Rectal smooth muscle tissue (tissue), 1 donor: ENCODE data around the gene EEF1A2.
A peak's percentile ranks its signal among the peaks of the same experiment; 100 is the strongest.
"Not testable (repeated sequence)": the region's sequence is repeated elsewhere in the genome, so short reads cannot be mapped to it uniquely, and the experiment has no call there.

Source experiments
- H3K27ac ChIP-seq: one replicate; pipeline ENCODE4 v1.7.0; 2013; ENCODE audit warnings: low read depth, low read length, inconsistent platforms
- H3K27me3 ChIP-seq: one replicate; pipeline ENCODE4 v1.7.0; 2013; ENCODE audit warnings: low read length; ENCODE audit not compliant: control insufficient read depth, insufficient read depth
- H3K36me3 ChIP-seq: one replicate; pipeline ENCODE4 v1.7.0; 2013; ENCODE audit warnings: low read length; ENCODE audit not compliant: control insufficient read depth, insufficient read depth
- H3K4me1 ChIP-seq: one replicate; pipeline ENCODE4 v1.7.0; 2013; ENCODE audit warnings: low read length; ENCODE audit not compliant: control insufficient read depth, insufficient read depth
- H3K4me3 ChIP-seq: one replicate; pipeline ENCODE4 v1.7.0; 2013; ENCODE audit warnings: low read length
- H3K9ac ChIP-seq: one replicate; pipeline ENCODE4 v1.7.0; 2013; ENCODE audit warnings: low read length

The EEF1A2 gene

GRCh38 chr20:63522981-63523611, 24.2 kb upstream of the EEF1A2 start:
- H3K4me1 ChIP-seq, result peaks cover 8% of the 10 kb centered on the region

DNA sequence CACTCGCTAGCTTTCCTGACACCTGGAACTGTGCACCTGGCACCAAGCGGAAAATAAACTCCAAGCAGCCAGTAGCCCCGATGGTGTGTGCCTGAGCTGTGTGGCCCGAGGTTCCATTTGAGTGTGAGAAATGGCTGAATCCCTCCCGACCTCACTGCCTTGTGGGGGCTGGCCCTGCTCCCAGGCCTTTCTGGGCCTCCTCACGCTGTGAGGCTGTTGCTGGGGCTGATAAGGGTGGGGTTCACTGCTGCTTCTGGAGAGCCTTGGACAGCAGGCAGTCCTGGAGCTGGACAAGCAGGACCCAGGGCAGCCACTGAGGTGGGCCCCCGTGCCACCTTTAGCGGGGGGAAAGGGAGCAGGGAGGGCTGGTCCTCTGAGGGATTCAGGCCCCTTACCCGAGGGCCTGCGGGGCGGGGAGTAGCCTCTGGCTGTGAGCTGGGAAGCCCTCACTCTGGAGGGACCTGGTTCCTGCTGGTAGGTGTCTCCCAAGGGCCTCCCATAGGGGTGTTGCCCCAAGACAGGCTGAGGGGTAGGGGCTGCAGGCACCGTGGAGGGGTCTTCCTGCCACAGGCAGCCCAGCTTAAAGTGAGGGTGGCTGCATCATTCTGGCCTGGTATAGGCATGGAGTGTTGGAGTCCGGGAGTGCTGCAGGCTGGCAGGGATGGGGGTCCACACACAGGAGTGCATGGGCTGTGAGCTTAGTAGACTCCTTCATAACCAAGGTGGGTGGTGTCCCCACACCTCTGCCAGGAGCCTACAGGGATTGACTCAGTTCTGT, 23.4 kb upstream of the EEF1A2 start:
- Histone ChIP-seq H3K27ac (no peak overlapping the region), H3K4me1 (peaks cover 8% of the 10 kb centered on the region), H3K27me3 (no peaks in the 10 kb centered on the region), H3K36me3 (peaks cover 7% of the 10 kb centered on the region), H3K4me3 (peak overlapping the region; percentile 57), H3K9ac (no peak overlapping the region)

More at GRCh38 chr20:63522981-63523611, 24.2 kb upstream of the EEF1A2 start:
- H3K27ac ChIP-seq, result no peak overlapping the region
- no peak overlapping the region for H3K9ac ChIP-seq
- no peaks in the 10 kb centered on the region for H3K27me3 ChIP-seq
- no peak overlapping the region for H3K4me3 ChIP-seq
- peaks cover 7% of the 10 kb centered on the region for H3K36me3 ChIP-seq

- Histone ChIP-seq H3K9ac (peak overlapping the region; percentile 91), H3K4me3 (peak overlapping the region; percentile 81), H3K27ac (peak overlapping the region; percentile 89), H3K36me3 (peaks cover 7% of the 10 kb centered on the region), H3K27me3 (no peaks in the 10 kb centered on the region), H3K4me1 (peaks cover 8% of the 10 kb centered on the region)
Observed at GRCh38 chr20:63521602-63522001, 22.7 kb upstream of the EEF1A2 start.

DNA sequence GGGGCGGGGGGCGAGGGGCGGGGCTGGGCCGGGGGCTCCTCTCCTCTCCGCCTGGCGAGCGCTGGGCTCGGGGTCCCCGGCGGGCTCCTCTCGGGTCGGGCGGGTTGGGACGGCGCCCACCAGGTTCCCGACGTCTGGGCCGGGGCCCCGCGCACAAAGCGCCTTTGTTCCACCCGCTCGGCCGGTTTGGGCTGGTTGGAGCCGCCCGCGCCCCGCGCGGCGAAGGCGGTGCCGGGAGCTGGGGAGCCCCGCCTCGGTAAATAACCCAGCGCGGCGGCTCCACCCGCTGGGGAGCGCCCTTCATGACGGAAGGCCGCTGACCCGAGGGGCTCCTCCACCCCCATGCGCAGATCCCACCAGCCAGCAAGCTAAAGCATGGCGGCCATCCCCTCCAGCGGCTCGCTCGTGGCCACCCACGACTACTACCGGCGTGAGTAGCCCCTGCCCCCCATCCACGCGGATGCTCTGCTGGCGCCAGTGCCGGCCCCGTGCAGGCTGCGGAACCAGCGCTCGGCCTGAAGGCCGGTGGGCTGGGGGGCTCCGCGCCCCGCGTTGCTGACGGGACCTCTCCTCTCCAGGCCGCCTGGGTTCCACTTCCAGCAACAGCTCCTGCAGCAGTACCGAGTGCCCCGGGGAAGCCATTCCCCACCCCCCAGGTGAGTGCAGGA, 22.2 kb upstream of the EEF1A2 start:
- H3K4me3 ChIP-seq, result peak overlapping the region; percentile 81
- peak overlapping the region; percentile 89 for H3K27ac ChIP-seq
- H3K4me1 ChIP-seq, result peaks cover 8% of the 10 kb centered on the region

DNA sequence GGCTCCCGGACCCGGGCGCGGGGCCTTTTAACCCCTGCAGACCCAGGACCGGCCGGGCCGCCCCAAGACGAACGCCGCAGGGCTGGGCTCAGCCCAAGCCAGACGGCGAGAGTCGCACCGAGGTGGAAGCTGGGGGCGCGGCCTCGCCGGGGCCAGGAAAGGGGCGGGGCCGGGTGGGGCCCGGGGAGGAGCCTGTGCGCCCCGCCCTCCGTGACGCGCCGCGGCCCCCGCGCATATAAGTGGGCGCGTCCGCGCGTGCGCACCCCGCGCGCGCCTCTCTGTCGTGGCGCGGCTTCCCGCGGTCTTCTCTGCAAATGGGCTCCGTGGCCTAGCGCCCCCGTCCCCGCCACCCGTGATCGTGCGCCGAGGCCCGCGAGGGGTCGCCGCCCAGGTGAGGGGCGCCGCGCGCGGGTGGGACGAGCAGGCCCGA, 21.6 kb upstream of the EEF1A2 start, which contains the start of gene PPDPF:
Gene PPDPF (plus strand): TSS at position 262 of the 430 bp plus-strand sequence. CDS start 544 bp downstream, outside the sequence.
- peak within 1 kb of the TSS; percentile 89 for H3K27ac ChIP-seq
- H3K36me3 ChIP-seq, result peaks cover 7% of the 10 kb centered on the region
- peaks cover 8% of the 10 kb centered on the region for H3K4me1 ChIP-seq
- H3K27me3 ChIP-seq, result no peaks in the 10 kb centered on the region
- H3K4me3 ChIP-seq, result peak within 1 kb of the TSS; percentile 81
- peak within 1 kb of the TSS; percentile 91 for H3K9ac ChIP-seq

More for the DNA sequence above, 22.2 kb upstream of the EEF1A2 start:
- peak overlapping the region; percentile 91 for H3K9ac ChIP-seq
- H3K27me3 ChIP-seq, result no peaks in the 10 kb centered on the region
- peaks cover 7% of the 10 kb centered on the region for H3K36me3 ChIP-seq

DNA sequence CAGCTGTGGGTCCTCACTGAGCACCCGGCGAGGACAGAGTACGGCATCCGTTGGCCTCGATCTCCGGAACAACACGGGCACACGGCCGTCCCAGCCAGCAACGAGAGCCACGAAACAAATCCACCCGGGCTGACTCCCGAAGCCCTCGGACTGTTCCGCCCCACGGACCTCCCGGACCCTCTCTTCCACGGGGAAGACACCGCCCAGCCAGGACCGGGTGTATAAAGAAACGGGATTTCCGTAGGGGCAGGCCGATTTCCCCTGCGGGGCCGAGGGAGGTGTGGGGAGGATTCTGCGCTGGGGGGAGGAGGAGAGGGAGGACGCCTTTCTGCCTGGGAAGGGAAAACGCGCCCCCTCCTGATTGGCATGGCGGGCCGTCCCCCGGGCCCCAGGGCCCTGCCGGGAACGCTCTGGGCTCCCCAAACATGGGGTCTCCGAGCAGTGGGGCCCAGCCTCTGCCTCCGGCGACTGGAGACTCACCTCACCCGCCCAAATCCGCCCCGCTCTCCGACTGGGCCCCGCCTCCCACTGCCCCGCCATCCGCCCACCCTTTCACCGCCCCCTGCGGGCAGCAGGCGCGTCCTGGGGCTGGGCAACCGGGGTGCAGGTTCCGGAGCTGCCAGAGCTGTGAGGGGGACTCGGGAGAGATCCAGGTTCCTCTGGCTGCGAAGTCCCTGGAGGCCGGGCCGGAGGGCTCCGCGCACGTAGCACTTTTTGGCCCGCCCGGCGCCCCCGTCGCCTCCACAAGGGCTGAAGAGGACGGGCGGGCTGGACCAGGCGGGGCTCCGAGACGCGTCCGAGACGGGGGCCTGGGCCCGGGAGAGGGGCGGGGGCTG, 21.0 kb upstream of the EEF1A2 start:
- Histone ChIP-seq H3K9ac (no peak overlapping the region), H3K4me1 (peaks cover 8% of the 10 kb centered on the region), H3K27me3 (no peaks in the 10 kb centered on the region), H3K27ac (peak overlapping the region; percentile 89), H3K4me3 (peak overlapping the region; percentile 73), H3K36me3 (peaks cover 7% of the 10 kb centered on the region)

- H3K4me3 ChIP-seq, result peak overlapping the region; percentile 73
- H3K27ac ChIP-seq, result no peak overlapping the region
- peaks cover 7% of the 10 kb centered on the region for H3K36me3 ChIP-seq
- no peak overlapping the region for H3K9ac ChIP-seq
- H3K4me1 ChIP-seq, result peaks cover 8% of the 10 kb centered on the region
- no peaks in the 10 kb centered on the region for H3K27me3 ChIP-seq
Observed at GRCh38 chr20:63518946-63519667, 20.2 kb upstream of the EEF1A2 start.

DNA sequence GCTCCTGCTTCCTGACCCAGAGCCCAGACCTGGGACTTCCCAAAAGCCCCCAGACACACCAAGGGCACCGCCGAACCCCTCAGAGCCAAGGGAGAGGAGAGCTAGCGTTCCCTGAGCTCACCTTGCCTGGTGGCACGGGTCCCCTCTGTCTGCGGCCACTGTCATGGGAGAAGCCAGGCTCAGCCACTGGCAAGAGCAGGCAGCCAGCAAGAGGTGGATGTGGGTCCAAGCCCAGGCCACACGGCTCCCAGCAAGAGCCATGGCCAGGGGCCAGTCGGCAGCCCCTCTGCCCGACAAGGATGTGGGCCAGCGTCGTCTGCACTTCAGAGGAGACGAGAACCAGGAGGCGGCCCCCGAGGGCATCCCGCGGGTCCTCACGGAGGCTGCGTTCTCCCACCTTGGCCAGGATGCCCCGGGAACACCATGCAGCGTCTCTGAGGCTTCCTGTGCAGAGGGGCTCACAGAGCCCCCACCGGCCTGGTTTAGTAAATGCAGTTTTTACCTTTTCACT, 19.5 kb upstream of the EEF1A2 start:
- Histone ChIP-seq H3K4me3 (no peak overlapping the region), H3K27me3 (no peaks in the 10 kb centered on the region), H3K36me3 (peaks cover 5% of the 10 kb centered on the region), H3K27ac (no peak overlapping the region), H3K4me1 (peaks cover 8% of the 10 kb centered on the region), H3K9ac (no peak overlapping the region)

DNA sequence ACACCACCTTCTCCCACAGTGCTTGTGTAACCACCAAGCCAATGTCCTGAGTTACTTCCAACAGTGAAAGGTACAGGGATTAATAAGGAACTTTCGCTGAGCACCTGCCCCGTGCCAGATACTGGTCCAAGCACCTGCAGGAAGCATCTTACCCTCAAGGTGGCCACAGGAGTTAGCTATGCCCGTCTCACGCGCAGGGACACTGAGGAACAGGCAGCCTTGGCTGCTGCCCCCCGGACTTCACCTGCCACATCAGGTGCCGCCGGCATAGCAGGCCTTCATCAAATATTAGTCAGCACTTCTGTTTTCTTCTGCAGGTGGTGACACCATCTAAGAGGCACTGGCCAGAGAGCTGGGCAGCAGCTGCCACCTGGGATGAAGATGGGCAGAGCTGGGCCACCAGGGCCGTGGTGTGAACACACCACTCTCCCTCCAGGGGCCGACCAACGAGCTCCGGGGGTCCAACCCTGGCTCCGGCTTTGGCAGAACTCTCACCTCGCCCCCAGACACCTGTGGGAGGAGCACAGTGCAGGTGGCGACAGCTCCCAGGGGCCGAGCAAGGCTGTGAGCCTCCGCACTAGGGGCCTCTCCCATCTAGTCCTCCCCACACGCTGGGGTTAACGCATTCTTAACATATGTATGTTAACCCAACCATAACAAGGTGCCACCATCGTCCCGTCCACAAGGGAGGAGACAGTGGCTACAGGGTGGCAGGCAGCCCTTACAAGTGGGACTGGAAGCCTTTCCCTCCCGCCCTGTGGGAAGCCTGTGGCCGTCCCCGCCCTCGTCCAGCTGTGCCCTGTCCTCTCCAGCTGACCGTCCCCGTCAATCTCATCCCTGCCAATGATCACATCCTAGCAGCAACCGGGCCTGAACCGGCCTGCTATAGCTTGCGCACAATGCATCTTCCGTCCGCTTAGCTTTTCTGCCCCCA, 18.8 kb upstream of the EEF1A2 start:
- Histone ChIP-seq H3K27me3 (no peaks in the 10 kb centered on the region), H3K27ac (no peak overlapping the region), H3K36me3 (no peaks in the 10 kb centered on the region), H3K4me3 (no peak overlapping the region), H3K9ac (no peak overlapping the region), H3K4me1 (peaks cover 8% of the 10 kb centered on the region)

GRCh38 chr20:63514520-63514919, 15.6 kb upstream of the EEF1A2 start:
- not testable (repeated sequence) for H3K27ac ChIP-seq, H3K27me3 ChIP-seq, H3K4me1 ChIP-seq, H3K4me3 ChIP-seq, H3K9ac ChIP-seq, H3K36me3 ChIP-seq
